Endothelial cell of umbilical vein (primary cell): ENCODE data around the gene HID1. TPM values are rescaled to one million over a fixed set of nuclear protein-coding genes. Genes with fewer than 3 reads are reported as not detected.

Experiments used
- BruUV-seq: library from RNA; stranded (reverse); fragments of 400-500 nt; replicated peaks from 2 replicates; lab custom pipeline; 2021; lab: Mats Ljungman, UMichigan
- CTCF ChIA-PET: fragments of 300-600, 350-600 bp; sonication (Branson Sonifier 250); formaldehyde crosslinking; loops from one replicate; lab custom pipeline; 2021; ENCODE audit warnings: antibody characterized with exemption, inconsistent platforms; lab: Charles Lee
- POLR2A ChIA-PET: fragments of 300-600, 350-600 bp; sonication (Branson Sonifier 250); formaldehyde crosslinking; loops from one replicate; lab custom pipeline; 2021; ENCODE audit warnings: antibody characterized with exemption, inconsistent platforms; lab: Charles Lee
- DNase-seq: peaks from one replicate; pipeline ENCODE4 v3.0.0-alpha.2; 2011; ENCODE audit warnings: low read depth, low spot score
- FAIRE-seq: peaks from 2 replicates; lab custom pipeline; 2011; peaks lifted over from hg19 to GRCh38; lab: Jason Lieb, UNC
- H2AFZ ChIP-seq: 2 replicates; pipeline ENCODE4 v1.6.0; 2012; ENCODE audit warnings: low read depth, low read length, control low read depth, inconsistent platforms
- H3K27ac ChIP-seq: 2 replicates; pipeline ENCODE4 v1.5.1; 2011; ENCODE audit warnings: low read depth, mild to moderate bottlenecking, control low read depth, low read length, moderate library complexity; ENCODE audit not compliant: insufficient read depth
- H3K27me3 ChIP-seq, 2 experiments: 2 replicates each; pipeline versions ENCODE4 v1.6.0 to v1.6.1; 2011; ENCODE audit warnings: low read length in 2 of 2, mixed read lengths in 1 of 2; ENCODE audit not compliant: control insufficient read depth in 2 of 2, insufficient read depth in 2 of 2
- H3K36me3 ChIP-seq, 2 experiments: 2 replicates in 1 of 2; 3 replicates in 1 of 2; pipeline ENCODE4 v1.5.1; 2011; ENCODE audit warnings: low read length in 2 of 2, mild to moderate bottlenecking in 1 of 2, moderate library complexity in 1 of 2; ENCODE audit not compliant: control insufficient read depth in 2 of 2, insufficient read depth in 2 of 2; ENCODE audit errors: extremely low read depth in 1 of 2
- H3K4me1 ChIP-seq: 3 replicates; pipeline ENCODE4 v1.5.1; 2011; ENCODE audit warnings: mild to moderate bottlenecking, low read length; ENCODE audit not compliant: control insufficient read depth, insufficient read depth; ENCODE audit errors: extremely low read depth
- H3K4me2 ChIP-seq: 2 replicates; pipeline ENCODE4 v1.6.1; 2011; ENCODE audit warnings: low read length, control low read depth, mixed read lengths; ENCODE audit not compliant: insufficient read depth
- H3K4me3 ChIP-seq, 3 experiments: fragments of 200-600 bp in 1 of 3; sonication (generic), shearing (Covaris generic) in 1 of 3; replicated peaks in 1 of 3; 2 replicates each; pipeline ENCODE4 v1.5.1; 2011 to 2016; ENCODE audit warnings: control low read depth in 3 of 3, low read length in 3 of 3, mild to moderate bottlenecking in 2 of 3, inconsistent platforms in 1 of 3, low read depth in 1 of 3, moderate library complexity in 1 of 3; ENCODE audit not compliant: insufficient read depth in 1 of 3
- H3K79me2 ChIP-seq: 2 replicates; pipeline ENCODE4 v1.6.0; 2012; ENCODE audit warnings: low read length, inconsistent platforms; ENCODE audit not compliant: control insufficient read depth, insufficient read depth
- H3K9ac ChIP-seq: replicated peaks from 2 replicates; pipeline ENCODE3; 2011; ENCODE audit warnings: low read length, control low read depth; ENCODE audit not compliant: insufficient read depth; ENCODE audit errors: extremely low read depth
- H3K9me1 ChIP-seq: replicated peaks from 3 replicates; pipeline ENCODE4 v1.6.0; 2011; ENCODE audit warnings: mild to moderate bottlenecking, low read length; ENCODE audit not compliant: control insufficient read depth, insufficient read depth; ENCODE audit errors: extremely low read depth
- H3K9me3 ChIP-seq: replicated peaks from 2 replicates; pipeline ENCODE4 v1.5.1; 2012; ENCODE audit warnings: low read length, inconsistent platforms; ENCODE audit not compliant: control insufficient read depth, insufficient read depth
- H4K20me1 ChIP-seq: replicated peaks from 2 replicates; pipeline ENCODE3; 2011; ENCODE audit warnings: mild to moderate bottlenecking, low read length; ENCODE audit not compliant: control insufficient read depth, insufficient read depth; ENCODE audit errors: extremely low read depth
- EZH2 ChIP-seq: IDR thresholded peaks from 2 replicates; pipeline ENCODE4 v1.6.1; 2012; ENCODE audit warnings: borderline replicate concordance, low read depth, mild to moderate bottlenecking, moderate library complexity, low read length, inconsistent platforms; ENCODE audit not compliant: severe bottlenecking
- FOS ChIP-seq: IDR thresholded peaks from 2 replicates; pipeline ENCODE4 v1.6.1; 2011; ENCODE audit warnings: mild to moderate bottlenecking, low read length, moderate library complexity, borderline replicate concordance; ENCODE audit not compliant: insufficient read depth
- JUN ChIP-seq: IDR thresholded peaks from 2 replicates; pipeline ENCODE4 v1.6.1; 2011; ENCODE audit warnings: borderline replicate concordance, low read depth; ENCODE audit not compliant: insufficient read length, insufficient read depth
- POLR2AphosphoS5 ChIP-seq: IDR thresholded peaks from 2 replicates; pipeline ENCODE4 v1.6.1; 2012; ENCODE audit warnings: low read depth, mild to moderate bottlenecking, control low read depth, low read length, moderate library complexity; ENCODE audit not compliant: insufficient read depth
- dilution Hi-C: fragments of 300-500 bp; cut with MboI; formaldehyde crosslinking; loops from one replicate; pipeline ENCODE4 v1.15.0; 2019; ENCODE audit warnings: low sequenced_read_pairs; ENCODE audit not compliant: extremely low pct_ligation_motif_present
- intact Hi-C: fragments of 100-400 bp; cut with micrococcal nuclease; formaldehyde crosslinking; loops from one replicate; pipeline ENCODE4 v1.10.0; 2022
- polyA plus RNA-seq, 4 experiments: library from polyadenylated mRNA; depleted of rRNA in 3 of 4; stranded (reverse) in 3 of 4; unstranded in 1 of 4; fragments of >200 nt; gene quantifications; 2 replicates each; pipeline versions ENCODE4 v1.2.1 to v1.2.3, GENCODE V29; 2011 to 2012; ENCODE audit warnings: missing spikeins in 1 of 4
- total RNA-seq: library from RNA; stranded (reverse); gene quantifications from 2 replicates; pipeline ENCODE4 v1.2.3, GENCODE V29; 2021
- TF ChIP-seq, protein P1 (sequence below): IDR thresholded peaks from 2 replicates; pipeline ENCODE4 v1.6.1; 2011; ENCODE audit not compliant: insufficient read depth, insufficient read length

HID1 gene
- total and polyA plus RNA-seq, 2 donors (not counting 3 experiments of a cell fraction or from before 2014, with no cell fraction given): 41.4 to 53.3 TPM

DNA sequence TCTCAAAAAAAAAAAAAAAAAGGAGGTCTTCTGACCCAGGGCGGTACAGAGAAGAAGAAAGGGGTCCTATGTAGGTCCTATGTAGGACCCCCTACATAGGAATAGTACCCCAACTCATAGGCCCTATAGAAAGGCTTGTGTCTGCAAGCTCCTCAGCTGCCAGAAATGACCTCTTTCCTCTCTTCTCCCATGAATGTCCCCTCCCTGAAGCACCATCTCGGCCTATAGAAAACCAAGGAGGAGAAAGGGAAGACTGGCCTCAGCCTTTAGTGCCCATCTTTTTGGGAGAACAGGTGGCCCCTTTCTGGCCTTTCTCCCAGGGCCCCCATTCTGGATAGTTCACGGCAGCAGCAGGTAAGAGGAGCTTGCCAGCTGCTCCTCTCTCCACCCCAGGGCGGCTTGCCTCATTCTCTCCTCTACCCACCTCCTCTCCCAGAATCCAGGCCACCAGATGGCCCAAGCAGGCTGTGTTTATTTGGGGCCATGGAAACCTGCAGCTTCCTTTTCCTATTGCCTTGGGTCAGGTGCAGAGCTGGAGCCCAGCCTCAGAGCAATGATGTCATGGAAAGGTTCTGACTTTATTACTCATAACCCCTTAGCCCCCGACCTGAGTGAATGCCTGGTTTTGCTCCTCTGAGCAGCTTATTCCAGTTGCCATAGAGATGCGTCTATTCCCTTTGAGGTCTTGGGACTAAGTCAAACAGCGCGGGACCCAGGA, 38.3 kb upstream of the HID1 start:
- Histone ChIP-seq H3K4me1 (peaks cover 16% of the 10 kb centered on the region), H3K4me3 (no peak overlapping the region), H3K9ac (no peak overlapping the region), H3K79me2 (peaks cover 10% of the 10 kb centered on the region), H4K20me1 (no peaks in the 10 kb centered on the region), H2AFZ (no peak overlapping the region), H3K36me3 (no peaks in the 10 kb centered on the region), H3K27ac (peak overlapping the region; percentile 67), H3K9me1 (no peaks in the 10 kb centered on the region), H3K27me3 (no peaks in the 10 kb centered on the region), H3K4me2 (no peak overlapping the region), H3K9me3 (no peaks in the 10 kb centered on the region)
- peak; percentile 83 for DNase-seq
- BruUV-seq: no TSS peak
- TF ChIP-seq JUN (peak; percentile 55), FOS (no peak)
- dilution Hi-C loops (no loop called here), intact Hi-C loops (no loop called here)
- FAIRE-seq: peak; percentile 38
- ChIA-PET CTCF (interaction anchor here (0.9 to 6.0 kb wide), 8 partner anchors 8 to 63 kb away, joined by 3 to 134 read pairs (median 17); partner anchors contain the start of gene CDR2L), POLR2A (interaction anchor here (2.8 kb wide), 1 partner anchor 23 kb away, joined by 17 read pairs; the partner anchor contains the start of gene CDR2L)

DNA sequence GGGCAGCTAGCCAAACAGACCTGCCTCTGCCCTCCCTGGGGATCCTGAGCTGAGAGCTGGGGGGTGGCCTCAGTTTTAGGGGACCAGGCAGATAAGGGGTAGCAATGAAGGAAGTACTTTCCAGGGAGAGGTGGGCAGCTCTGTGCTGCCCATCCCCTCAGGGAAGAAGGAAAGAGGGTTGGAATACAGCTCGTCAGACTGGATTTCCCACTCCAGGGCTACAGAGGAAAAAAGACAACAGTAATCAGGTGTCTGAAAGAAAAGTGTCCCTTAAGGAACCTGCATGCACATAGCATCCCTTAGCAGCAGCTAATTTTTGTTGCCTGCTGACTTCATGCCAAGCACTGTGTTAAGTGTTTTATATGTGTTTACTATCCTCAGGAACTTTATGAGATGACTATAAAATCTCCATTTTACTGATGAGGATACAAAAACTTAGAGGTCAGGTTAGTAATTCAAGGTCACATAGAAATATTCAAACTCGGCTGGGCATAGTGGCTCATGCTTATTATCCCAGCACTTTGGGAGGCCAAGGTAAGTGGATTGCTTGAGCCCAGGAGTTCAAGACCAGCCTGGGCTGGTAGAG, 36.7 kb upstream of the HID1 start:
- H3K9me3 ChIP-seq: no peaks in the 10 kb centered on the region
- peaks cover 10% of the 10 kb centered on the region for H3K79me2 ChIP-seq
- no peaks in the 10 kb centered on the region for H3K27me3 ChIP-seq
- H3K9me1 ChIP-seq: no peaks in the 10 kb centered on the region
- peaks cover 16% of the 10 kb centered on the region for H3K4me1 ChIP-seq
- peaks cover 0 to 6% of the 10 kb centered on the region in 2 experiments for H3K36me3 ChIP-seq
- H3K4me3 ChIP-seq: no peak overlapping the region
- ChIA-PET POLR2A (interaction anchor here (0.7 kb wide), 1 partner anchor 73 kb away, joined by 3 read pairs; no protein-coding TSS in a partner anchor), CTCF (interaction anchor here (1.0 to 6.0 kb wide), 4 partner anchors 26 to 192 kb away, joined by 3 to 134 read pairs (median 4); no protein-coding TSS in a partner anchor)
- no peak overlapping the region for H3K4me2 ChIP-seq
- no peak for DNase-seq
- dilution Hi-C loops: no loop called here
- intact Hi-C loops: no loop called here
- BruUV-seq: no TSS peak
- no peak overlapping the region for H3K27ac ChIP-seq
- H2AFZ ChIP-seq: no peak overlapping the region
- TF ChIP-seq, protein P1, sequence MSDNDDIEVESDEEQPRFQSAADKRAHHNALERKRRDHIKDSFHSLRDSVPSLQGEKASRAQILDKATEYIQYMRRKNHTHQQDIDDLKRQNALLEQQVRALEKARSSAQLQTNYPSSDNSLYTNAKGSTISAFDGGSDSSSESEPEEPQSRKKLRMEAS: no peak
- TF ChIP-seq EZH2 (no peak), POLR2AphosphoS5 (no peak)
- no peak overlapping the region for H3K9ac ChIP-seq
- H4K20me1 ChIP-seq: no peaks in the 10 kb centered on the region
- FAIRE-seq: no peak
